Adipocyte (in vitro differentiated cells): ENCODE results near the gene HERC6.
"Not testable (repeated sequence)": the region's sequence is repeated elsewhere in the genome, so short reads cannot be mapped to it uniquely, and the experiment has no call there.

Experiments
- DNase-seq: peaks from one replicate; pipeline ENCODE4 v3.0.0-alpha.2; 2015; ENCODE audit warnings: low read depth
- H3K27me3 ChIP-seq: replicated peaks from 2 replicates; pipeline ENCODE4 v1.7.0; 2013; ENCODE audit warnings: mild to moderate bottlenecking, low read length, moderate library complexity; ENCODE audit not compliant: control insufficient read depth, insufficient read depth
- H3K36me3 ChIP-seq: 2 replicates; pipeline ENCODE4 v1.7.0; 2013; ENCODE audit warnings: low read length, mild to moderate bottlenecking, moderate library complexity; ENCODE audit not compliant: control insufficient read depth, insufficient read depth, severe bottlenecking
- H3K4me1 ChIP-seq: 2 replicates; pipeline ENCODE4 v1.7.0; 2013; ENCODE audit warnings: mild to moderate bottlenecking, low read length, moderate library complexity; ENCODE audit not compliant: control insufficient read depth, insufficient read depth
- H3K4me3 ChIP-seq: 2 replicates; pipeline ENCODE4 v1.7.0; 2013; ENCODE audit warnings: mild to moderate bottlenecking, low read length, moderate library complexity
- H3K9ac ChIP-seq: 2 replicates; pipeline ENCODE4 v1.7.0; 2013; ENCODE audit warnings: mild to moderate bottlenecking, low read length, moderate library complexity
- H3K9me3 ChIP-seq: 2 replicates; pipeline ENCODE4 v1.7.0; 2013; ENCODE audit warnings: mild to moderate bottlenecking, low read length, moderate library complexity; ENCODE audit not compliant: control insufficient read depth

The HERC6 gene

DNA sequence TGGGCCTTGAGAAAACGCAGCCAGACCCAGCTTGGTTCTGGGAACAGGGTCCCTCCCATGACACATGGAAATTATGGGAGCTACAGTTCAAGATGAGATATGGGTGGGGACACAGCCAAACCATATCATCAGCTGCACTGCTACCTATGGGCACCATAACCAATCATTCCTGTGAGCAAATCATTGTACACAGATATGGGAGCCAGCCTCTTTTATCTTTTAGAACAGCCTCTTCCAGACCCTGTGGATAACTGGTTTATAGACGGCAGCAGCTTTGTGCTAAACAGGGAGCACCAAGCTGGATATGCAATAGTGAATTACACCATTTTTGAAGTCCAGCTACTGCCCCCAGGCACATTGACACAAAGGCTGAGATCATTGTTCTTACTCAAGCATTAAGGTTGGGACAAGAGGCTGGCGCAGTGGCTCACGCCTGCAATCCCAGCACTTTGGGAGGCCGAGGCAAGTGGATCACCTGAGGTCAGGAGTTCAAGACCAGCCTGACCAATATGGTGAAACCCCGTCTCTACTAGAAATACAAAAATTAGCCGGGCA lies 69.6 kb downstream of the HERC6 start:
- not testable (repeated sequence) for H3K27me3 ChIP-seq, H3K9me3 ChIP-seq, H3K9ac ChIP-seq, H3K4me3 ChIP-seq, H3K4me1 ChIP-seq, H3K36me3 ChIP-seq, DNase-seq

DNA sequence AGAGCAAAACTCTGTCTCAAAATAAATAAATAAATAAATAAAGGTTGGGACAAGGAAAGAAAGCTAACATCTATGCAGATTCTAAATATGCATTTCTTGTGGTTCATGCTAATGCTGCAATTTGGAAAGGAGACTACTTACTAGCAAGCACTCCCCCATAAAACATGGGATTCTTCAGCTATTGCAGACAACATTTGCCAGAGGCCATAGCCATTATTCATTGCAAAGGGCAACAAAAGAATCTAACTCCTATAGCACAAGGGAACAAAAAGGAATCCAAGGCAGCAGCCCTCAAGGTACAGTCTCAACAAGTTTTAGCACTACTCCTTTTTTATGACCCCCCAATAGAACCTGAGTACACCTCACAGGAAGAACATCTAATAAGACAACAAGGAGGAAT lies 70.2 kb downstream of the HERC6 start:
- H3K4me3 ChIP-seq = no peak overlapping the region
- no peak overlapping the region for H3K9ac ChIP-seq
- H3K9me3 ChIP-seq = no peaks in the 10 kb centered on the region
- H3K36me3 ChIP-seq = no peaks in the 10 kb centered on the region
- no peaks in the 10 kb centered on the region for H3K4me1 ChIP-seq
- no peaks in the 10 kb centered on the region for H3K27me3 ChIP-seq
- peak; percentile 6 for DNase-seq

DNA sequence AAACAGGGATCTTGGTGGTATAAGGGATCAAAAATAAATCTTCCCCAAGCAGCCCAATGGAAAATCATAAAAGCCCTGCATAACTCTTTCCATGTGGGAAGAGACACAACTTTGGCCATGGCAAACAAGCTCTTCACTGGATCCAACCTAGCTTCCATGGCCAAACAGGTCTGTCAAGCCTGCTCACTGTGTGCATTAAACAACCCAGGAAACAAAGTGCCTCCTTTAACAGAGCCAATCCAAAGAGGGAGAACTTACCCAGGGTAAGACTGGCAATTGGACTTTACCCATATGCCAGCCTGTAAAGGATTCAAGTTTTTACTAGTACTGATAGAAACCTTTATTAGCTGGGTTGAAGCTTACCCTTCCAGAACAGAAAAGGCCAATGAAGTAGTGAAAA lies 70.6 kb downstream of the HERC6 start:
- no peaks in the 10 kb centered on the region for H3K27me3 ChIP-seq
- no peaks in the 10 kb centered on the region for H3K4me1 ChIP-seq
- no peak overlapping the region for H3K9ac ChIP-seq
- no peak overlapping the region for H3K4me3 ChIP-seq
- no peaks in the 10 kb centered on the region for H3K9me3 ChIP-seq
- H3K36me3 ChIP-seq = no peaks in the 10 kb centered on the region
- DNase-seq = no peak

DNA sequence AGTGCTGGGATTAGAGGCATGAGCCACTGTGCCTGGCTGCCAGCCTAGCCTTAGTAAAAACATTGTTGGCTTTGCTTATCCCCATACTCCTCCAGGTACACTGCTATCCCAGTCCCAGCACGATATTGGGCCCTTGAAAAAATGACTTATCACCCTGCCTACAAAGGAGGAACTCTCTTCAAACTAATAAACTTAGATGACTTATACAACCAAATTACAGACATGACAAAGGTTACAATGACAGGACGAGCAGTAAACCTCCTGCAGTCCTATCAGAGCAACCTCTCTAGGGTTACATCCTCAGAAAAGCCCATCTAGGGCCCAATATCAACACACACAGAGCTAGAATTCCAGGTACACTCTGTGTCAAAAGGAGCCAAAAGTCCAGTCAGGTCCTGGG lies 72.6 kb downstream of the HERC6 start:
- H3K4me3 ChIP-seq = no peak overlapping the region
- no peak overlapping the region for H3K9ac ChIP-seq
- no peaks in the 10 kb centered on the region for H3K27me3 ChIP-seq
- H3K4me1 ChIP-seq = no peaks in the 10 kb centered on the region
- no peak for DNase-seq
- H3K36me3 ChIP-seq = no peaks in the 10 kb centered on the region
- no peaks in the 10 kb centered on the region for H3K9me3 ChIP-seq

DNA sequence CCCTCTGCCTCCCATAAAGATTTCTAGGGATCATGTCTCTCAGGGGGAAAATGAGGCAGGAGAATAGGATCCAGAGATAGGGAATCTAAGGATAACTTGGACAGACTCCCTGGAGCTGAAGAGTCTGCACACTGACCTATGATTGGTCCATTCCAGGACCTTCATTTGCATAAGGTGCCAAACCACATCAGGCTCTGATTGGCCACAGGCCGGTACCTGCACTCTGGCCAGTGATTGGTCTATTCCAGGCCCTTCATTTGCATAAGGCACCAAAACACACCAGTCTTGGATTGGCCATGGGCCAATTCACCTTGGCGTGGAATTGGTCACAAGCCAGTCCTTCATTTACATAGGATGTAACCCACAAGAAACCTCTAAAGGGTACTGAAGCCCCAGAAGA lies 74.3 kb downstream of the HERC6 start:
- H3K4me1 ChIP-seq = no peaks in the 10 kb centered on the region
- H3K4me3 ChIP-seq = no peak overlapping the region
- no peak overlapping the region for H3K9ac ChIP-seq
- no peak for DNase-seq
- no peaks in the 10 kb centered on the region for H3K36me3 ChIP-seq
- H3K27me3 ChIP-seq = no peaks in the 10 kb centered on the region
- no peaks in the 10 kb centered on the region for H3K9me3 ChIP-seq

DNA sequence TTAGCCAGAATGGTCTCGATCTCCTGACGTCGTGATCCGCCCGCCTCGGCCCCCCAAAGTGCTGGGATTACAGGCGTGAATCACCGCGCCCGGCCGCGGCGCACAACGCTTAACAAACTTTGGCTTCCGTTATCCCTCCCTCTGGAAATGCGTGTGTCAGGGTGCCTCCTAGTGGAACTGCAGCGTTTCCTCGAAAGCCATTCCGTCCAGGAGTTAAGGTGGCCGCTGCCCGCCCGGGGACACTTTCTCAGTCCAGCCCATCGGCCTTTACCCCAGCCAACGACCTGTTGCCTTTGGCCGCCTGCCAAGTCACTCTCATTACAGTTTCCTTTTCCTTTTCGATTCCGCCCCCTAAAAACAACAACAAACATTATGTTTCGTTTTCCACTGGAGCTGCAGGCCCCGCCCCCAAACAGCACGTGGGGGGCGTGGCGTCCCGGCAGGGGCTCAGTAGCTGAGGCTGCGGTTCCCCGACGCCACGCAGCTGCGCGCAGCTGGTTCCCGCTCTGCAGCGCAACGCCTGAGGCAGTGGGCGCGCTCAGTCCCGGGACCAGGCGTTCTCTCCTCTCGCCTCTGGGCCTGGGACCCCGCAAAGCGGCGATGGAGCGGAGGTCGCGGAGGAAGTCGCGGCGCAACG lies 78.1 kb downstream of the HERC6 start, which contains the start of gene HERC5:
TSS of gene HERC5 (plus strand) at position 450 of the 637 bp plus-strand sequence. CDS start at position 601, 151 bp downstream.
- H3K27me3 ChIP-seq = no peaks in the 10 kb centered on the region
- peak within 1 kb of the TSS; percentile 58 for H3K9ac ChIP-seq
- peak within 1 kb of the TSS; percentile 87 for H3K4me3 ChIP-seq
- no peaks in the 10 kb centered on the region for H3K9me3 ChIP-seq
- peak; percentile 93 for DNase-seq
- H3K4me1 ChIP-seq = no peaks in the 10 kb centered on the region
- no peaks in the 10 kb centered on the region for H3K36me3 ChIP-seq

DNA sequence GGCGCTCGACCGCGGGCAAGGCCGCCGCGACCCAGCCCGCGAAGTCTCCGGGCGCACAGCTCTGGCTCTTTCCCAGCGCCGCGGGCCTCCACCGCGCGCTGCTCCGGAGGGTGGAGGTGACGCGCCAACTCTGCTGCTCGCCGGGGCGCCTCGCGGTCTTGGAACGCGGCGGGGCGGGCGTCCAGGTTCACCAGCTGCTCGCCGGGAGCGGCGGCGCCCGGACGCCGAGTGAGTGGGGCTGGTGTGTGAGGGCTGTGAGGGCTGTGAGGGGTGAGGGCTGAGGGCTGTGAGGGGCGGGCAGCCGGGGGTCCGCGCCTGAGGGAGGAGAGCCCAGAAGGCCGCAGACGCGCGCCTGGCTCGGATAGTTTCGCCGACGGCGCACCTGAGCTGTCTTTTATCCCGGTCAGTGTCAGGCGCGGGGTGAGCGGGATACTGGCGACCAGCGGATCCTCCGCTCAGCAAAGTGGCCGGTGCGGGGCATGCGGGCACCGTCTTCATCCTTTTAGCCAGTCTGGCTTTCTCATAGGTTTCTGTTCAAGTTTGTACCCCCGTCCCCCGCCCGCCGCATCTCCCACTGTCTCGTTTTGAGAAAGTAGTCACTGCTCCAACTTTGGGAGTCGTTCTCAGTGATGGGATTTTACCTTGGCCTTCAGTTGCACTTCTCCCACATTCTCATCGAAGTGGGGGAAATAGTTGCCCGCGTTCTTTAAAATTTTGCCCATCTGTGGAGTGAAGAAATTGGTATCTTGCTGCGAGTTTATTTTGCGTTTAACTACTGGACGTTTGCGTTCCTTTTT lies 78.9 kb downstream of the HERC6 start:
- peak; percentile 68 for DNase-seq
- no peaks in the 10 kb centered on the region for H3K36me3 ChIP-seq
- peak overlapping the region; percentile 58 for H3K9ac ChIP-seq
- no peaks in the 10 kb centered on the region for H3K9me3 ChIP-seq
- H3K4me3 ChIP-seq = peak overlapping the region; percentile 87
- H3K27me3 ChIP-seq = no peaks in the 10 kb centered on the region
- H3K4me1 ChIP-seq = no peaks in the 10 kb centered on the region

DNA sequence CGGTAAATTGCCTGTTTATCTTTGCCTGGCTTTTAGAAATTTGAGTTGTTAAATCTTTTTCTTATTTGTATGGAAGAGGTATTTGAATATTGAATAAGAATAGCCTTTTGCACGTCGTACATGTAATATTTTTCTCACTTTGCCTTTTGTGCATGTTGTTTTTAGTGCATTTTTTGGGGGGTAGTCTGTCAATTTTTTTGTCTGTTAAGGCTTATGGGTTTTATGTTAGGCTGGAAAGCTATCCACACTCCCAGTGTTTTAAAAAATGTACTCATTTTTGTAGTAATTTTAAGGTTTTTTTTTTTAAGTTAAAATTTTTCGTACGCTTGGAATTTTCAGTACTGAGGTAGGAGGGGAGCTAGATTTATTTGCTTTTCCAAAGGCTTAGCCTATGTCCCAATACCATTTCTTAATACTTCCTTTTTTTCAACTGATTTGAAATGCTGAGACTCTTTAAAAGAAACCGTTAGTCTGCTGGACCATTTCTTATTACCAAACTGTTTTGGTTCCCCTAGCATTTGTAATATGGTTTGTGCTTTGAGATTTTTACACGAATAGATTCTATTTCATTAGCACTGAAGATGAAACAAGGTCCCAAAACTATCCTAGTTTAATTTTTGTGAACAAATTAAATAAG lies 79.6 kb downstream of the HERC6 start:
- peak overlapping the region; percentile 21 for H3K4me3 ChIP-seq
- no peaks in the 10 kb centered on the region for H3K27me3 ChIP-seq
- no peak overlapping the region for H3K9ac ChIP-seq
- H3K4me1 ChIP-seq = no peaks in the 10 kb centered on the region
- H3K36me3 ChIP-seq = no peaks in the 10 kb centered on the region
- no peaks in the 10 kb centered on the region for H3K9me3 ChIP-seq
- peak; percentile 14 for DNase-seq

DNA sequence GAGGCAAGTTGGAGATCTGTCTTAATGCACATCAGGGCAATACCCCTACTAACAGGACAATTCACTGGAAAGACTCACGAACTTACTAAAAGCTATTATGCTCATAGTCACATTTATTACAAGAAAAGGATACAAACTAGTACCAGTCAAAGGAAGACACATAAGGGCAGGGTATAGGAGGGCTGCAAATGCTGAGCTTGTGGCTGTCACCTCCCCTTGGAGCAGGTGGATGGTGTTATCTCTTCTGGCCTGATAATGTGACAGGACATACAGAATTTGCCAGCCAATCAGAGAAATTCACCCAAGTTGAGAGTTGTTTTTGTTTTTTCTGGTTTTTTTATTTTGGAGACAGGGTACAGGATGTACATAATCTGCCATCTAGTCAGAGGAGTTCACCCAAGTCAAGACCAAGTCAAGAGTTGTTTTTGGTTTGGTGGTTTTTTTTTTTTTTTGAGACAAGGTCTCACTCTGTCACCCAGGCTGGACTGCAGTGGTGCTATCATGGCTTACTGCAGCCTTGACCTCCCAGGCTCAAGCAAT lies 87.1 kb downstream of the HERC6 start:
- Histone ChIP-seq H3K36me3 (no peaks in the 10 kb centered on the region), H3K9me3 (no peaks in the 10 kb centered on the region), H3K9ac (no peak overlapping the region), H3K4me1 (no peaks in the 10 kb centered on the region), H3K27me3 (no peaks in the 10 kb centered on the region), H3K4me3 (no peak overlapping the region)
- DNase-seq = no peak

DNA sequence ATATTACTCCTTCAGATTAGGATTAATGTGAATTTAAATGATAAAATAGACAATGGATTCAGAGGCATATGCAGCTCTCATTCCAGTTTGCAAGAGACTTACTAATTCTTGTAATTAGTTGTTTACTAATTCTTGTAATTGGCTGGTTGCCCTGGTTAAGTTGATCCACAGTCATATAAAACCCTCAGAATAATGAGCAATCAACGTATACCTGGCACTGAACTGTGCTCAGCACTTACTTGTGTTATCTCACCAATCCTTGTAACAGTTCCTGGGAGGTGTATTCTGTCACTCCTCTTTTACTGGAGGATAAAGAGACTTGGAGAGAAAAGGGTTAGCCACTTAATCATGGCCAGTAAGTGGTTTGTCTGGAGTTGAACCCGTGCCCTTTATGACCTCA lies 88.7 kb downstream of the HERC6 start:
- DNase-seq = no peak
- H3K9ac ChIP-seq = no peak overlapping the region
- H3K9me3 ChIP-seq = no peaks in the 10 kb centered on the region
- no peaks in the 10 kb centered on the region for H3K4me1 ChIP-seq
- no peaks in the 10 kb centered on the region for H3K27me3 ChIP-seq
- no peak overlapping the region for H3K4me3 ChIP-seq
- no peaks in the 10 kb centered on the region for H3K36me3 ChIP-seq

DNA sequence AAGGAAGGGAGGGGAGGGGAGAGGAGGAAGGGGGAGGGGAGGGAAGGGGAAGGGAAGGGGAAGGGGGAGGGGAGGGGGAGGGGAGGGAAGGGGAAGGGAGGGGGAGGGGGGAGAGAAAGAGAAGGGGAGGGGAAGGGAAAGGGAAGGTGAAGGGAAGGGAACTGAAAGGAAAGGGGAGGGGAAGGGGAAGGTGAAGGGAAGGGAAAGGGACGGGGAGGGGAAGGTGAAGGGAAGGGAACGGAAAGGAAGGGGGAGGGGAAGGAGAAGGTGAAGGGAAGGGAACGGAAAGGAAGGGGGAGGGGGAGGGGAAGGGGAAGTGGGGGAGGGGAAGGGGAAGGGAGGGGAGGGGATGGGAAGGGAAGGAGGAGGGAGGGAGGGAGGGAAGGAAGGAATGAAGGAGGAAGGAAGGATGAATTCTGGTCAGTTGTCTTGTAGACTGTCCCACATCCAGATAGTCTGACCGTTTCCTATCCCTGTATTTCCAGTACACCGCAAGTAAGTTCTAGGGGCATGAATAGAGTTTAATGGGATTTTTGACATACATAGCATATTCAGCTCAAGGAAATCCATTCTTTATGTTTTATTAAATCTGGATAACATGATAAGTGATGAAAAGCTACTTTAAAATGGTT lies 98.7 kb downstream of the HERC6 start:
- Histone ChIP-seq H3K27me3 (no peaks in the 10 kb centered on the region), H3K9ac (no peak overlapping the region), H3K4me3 (no peak overlapping the region), H3K9me3 (no peaks in the 10 kb centered on the region), H3K4me1 (no peaks in the 10 kb centered on the region), H3K36me3 (no peaks in the 10 kb centered on the region)
- no peak for DNase-seq
